ENCODE measurements around the gene PIEZO2.
"Not testable (repeated sequence)": the region's sequence is repeated elsewhere in the genome, so short reads cannot be mapped to it uniquely, and the experiment has no call there.

PIEZO2 gene

GRCh38 chr18:10863026-10863425, 286.3 kb downstream of the PIEZO2 start:
- TF ChIP-seq ZNF274 (IDR thresholded peaks at IDR 0.05; ENCODE audit: low read depth, low read length), result no peak
- no peak overlapping the region for H3K4me3 ChIP-seq (ENCODE audit: low read length)

- TF ChIP-seq ZNF274 (IDR thresholded peaks at IDR 0.05; ENCODE audit: low read depth, low read length), result no peak
- no peak overlapping the region for H3K4me3 ChIP-seq (ENCODE audit: low read length)
These were observed 288.4 kb downstream of the PIEZO2 start for GRCh38 chr18:10860928-10861327.

GRCh38 chr18:10860382-10860781, 289.0 kb downstream of the PIEZO2 start:
- TF ChIP-seq ZNF274 (IDR thresholded peaks at IDR 0.05; ENCODE audit: low read depth, low read length), result no peak
- H3K4me3 ChIP-seq (ENCODE audit: low read length), result no peak overlapping the region

- TF ChIP-seq ZNF274 (IDR thresholded peaks at IDR 0.05; ENCODE audit: low read depth, low read length), result no peak
These were observed 290.9 kb downstream of the PIEZO2 start for GRCh38 chr18:10858477-10858876.

GRCh38 chr18:10856132-10856531, 293.2 kb downstream of the PIEZO2 start:
- H3K4me3 ChIP-seq (ENCODE audit: low read length), result no peak overlapping the region
- TF ChIP-seq ZNF274 (IDR thresholded peaks at IDR 0.05; ENCODE audit: low read depth, low read length), result no peak

More at GRCh38 chr18:10858477-10858876, 290.9 kb downstream of the PIEZO2 start:
- H3K4me3 ChIP-seq (ENCODE audit: low read length), result no peak overlapping the region

- no peak for TF ChIP-seq ZNF274 (IDR thresholded peaks at IDR 0.05; ENCODE audit: low read depth, low read length)
- no peak overlapping the region for H3K4me3 ChIP-seq (ENCODE audit: low read length)
These were observed 296.7 kb downstream of the PIEZO2 start for GRCh38 chr18:10852385-10853303.

- no peak for TF ChIP-seq ZNF274 (IDR thresholded peaks at IDR 0.05; ENCODE audit: low read depth, low read length)
These were observed 297.5 kb downstream of the PIEZO2 start for GRCh38 chr18:10851824-10852319.

GRCh38 chr18:10850840-10851239, 298.5 kb downstream of the PIEZO2 start:
- no peak for TF ChIP-seq ZNF274 (IDR thresholded peaks at IDR 0.05; ENCODE audit: low read depth, low read length)
- no peak overlapping the region for H3K4me3 ChIP-seq (ENCODE audit: low read length)

More at GRCh38 chr18:10851824-10852319, 297.5 kb downstream of the PIEZO2 start:
- H3K4me3 ChIP-seq (ENCODE audit: low read length), result no peak overlapping the region

- no peak for TF ChIP-seq ZNF274 (IDR thresholded peaks at IDR 0.05; ENCODE audit: low read depth, low read length)
- no peak overlapping the region for H3K4me3 ChIP-seq (ENCODE audit: low read length)
These were observed 299.2 kb downstream of the PIEZO2 start for GRCh38 chr18:10850216-10850615.

GRCh38 chr18:10847907-10848306, 301.5 kb downstream of the PIEZO2 start:
- no peak overlapping the region for H3K4me3 ChIP-seq (ENCODE audit: low read length)
- TF ChIP-seq ZNF274 (IDR thresholded peaks at IDR 0.05; ENCODE audit: low read depth, low read length), result no peak

GRCh38 chr18:10847408-10847790, 302.0 kb downstream of the PIEZO2 start:
- no peak for TF ChIP-seq ZNF274 (IDR thresholded peaks at IDR 0.05; ENCODE audit: low read depth, low read length)

GRCh38 chr18:10846657-10847407, 302.5 kb downstream of the PIEZO2 start:
- no peak for TF ChIP-seq ZNF274 (IDR thresholded peaks at IDR 0.05; ENCODE audit: low read depth, low read length)
- H3K4me3 ChIP-seq (ENCODE audit: low read length), result no peak overlapping the region

More at GRCh38 chr18:10847408-10847790, 302.0 kb downstream of the PIEZO2 start:
- no peak overlapping the region for H3K4me3 ChIP-seq (ENCODE audit: low read length)

- H3K4me3 ChIP-seq (ENCODE audit: low read length), result not testable (repeated sequence)
These were observed 303.3 kb downstream of the PIEZO2 start for GRCh38 chr18:10846035-10846434.

- no peak overlapping the region for H3K4me3 ChIP-seq (ENCODE audit: low read length)
- no peak for TF ChIP-seq ZNF274 (IDR thresholded peaks at IDR 0.05; ENCODE audit: low read depth, low read length)
These were observed 305.8 kb downstream of the PIEZO2 start for GRCh38 chr18:10843565-10843964.

GRCh38 chr18:10842861-10843260, 306.5 kb downstream of the PIEZO2 start:
- no peak for TF ChIP-seq ZNF274 (IDR thresholded peaks at IDR 0.05; ENCODE audit: low read depth, low read length)
- no peak overlapping the region for H3K4me3 ChIP-seq (ENCODE audit: low read length)

Data from GM08714 (cell line).